Measurements from ENCODE around the gene OSBP2.

DNA sequence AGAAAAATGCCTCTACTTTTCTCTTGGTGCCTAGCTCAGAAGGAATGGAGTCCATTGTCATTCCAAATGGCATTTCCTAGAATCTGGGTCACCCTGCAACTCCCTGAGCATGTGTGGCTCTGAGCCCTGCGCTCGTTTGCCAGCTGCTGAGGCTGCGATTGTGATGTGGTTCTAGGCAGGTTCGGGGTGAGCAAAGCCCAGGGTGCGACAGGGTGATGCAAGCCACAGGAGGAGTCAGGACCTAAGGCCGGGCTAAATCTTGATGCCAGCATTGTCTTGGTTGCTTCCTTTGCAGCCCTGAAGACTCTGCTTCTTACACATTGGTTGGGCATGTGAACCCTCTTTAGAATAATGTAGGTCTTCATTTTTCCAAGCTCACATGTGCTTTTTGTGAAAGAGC, 142.9 kb downstream of the OSBP2 start:
- TF ChIP-seq EGR1 (IDR thresholded peaks at IDR 0.05) (no peak), FOXM1 (IDR thresholded peaks at IDR 0.05; ENCODE audit: borderline replicate concordance, low read depth) (no peak), YY1 (IDR thresholded peaks at IDR 0.05; ENCODE audit: low read depth) (no peak), TAF1 (IDR thresholded peaks at IDR 0.05; ENCODE audit: low read depth) (no peak), CEBPB (IDR thresholded peaks at IDR 0.05) (no peak), RAD21 (IDR thresholded peaks at IDR 0.05; ENCODE audit: low read depth) (no peak), EP300 (IDR thresholded peaks at IDR 0.05; ENCODE audit: borderline replicate concordance) (no peak), NFIC (IDR thresholded peaks at IDR 0.05) (no peak), TCF12 (IDR thresholded peaks at IDR 0.05; ENCODE audit: low read depth) (no peak)
- TF ChIP-seq, protein P1, sequence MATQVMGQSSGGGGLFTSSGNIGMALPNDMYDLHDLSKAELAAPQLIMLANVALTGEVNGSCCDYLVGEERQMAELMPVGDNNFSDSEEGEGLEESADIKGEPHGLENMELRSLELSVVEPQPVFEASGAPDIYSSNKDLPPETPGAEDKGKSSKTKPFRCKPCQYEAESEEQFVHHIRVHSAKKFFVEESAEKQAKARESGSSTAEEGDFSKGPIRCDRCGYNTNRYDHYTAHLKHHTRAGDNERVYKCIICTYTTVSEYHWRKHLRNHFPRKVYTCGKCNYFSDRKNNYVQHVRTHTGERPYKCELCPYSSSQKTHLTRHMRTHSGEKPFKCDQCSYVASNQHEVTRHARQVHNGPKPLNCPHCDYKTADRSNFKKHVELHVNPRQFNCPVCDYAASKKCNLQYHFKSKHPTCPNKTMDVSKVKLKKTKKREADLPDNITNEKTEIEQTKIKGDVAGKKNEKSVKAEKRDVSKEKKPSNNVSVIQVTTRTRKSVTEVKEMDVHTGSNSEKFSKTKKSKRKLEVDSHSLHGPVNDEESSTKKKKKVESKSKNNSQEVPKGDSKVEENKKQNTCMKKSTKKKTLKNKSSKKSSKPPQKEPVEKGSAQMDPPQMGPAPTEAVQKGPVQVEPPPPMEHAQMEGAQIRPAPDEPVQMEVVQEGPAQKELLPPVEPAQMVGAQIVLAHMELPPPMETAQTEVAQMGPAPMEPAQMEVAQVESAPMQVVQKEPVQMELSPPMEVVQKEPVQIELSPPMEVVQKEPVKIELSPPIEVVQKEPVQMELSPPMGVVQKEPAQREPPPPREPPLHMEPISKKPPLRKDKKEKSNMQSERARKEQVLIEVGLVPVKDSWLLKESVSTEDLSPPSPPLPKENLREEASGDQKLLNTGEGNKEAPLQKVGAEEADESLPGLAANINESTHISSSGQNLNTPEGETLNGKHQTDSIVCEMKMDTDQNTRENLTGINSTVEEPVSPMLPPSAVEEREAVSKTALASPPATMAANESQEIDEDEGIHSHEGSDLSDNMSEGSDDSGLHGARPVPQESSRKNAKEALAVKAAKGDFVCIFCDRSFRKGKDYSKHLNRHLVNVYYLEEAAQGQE (IDR thresholded peaks at IDR 0.05; ENCODE audit: low read depth) = no peak
- TF ChIP-seq, protein P2, sequence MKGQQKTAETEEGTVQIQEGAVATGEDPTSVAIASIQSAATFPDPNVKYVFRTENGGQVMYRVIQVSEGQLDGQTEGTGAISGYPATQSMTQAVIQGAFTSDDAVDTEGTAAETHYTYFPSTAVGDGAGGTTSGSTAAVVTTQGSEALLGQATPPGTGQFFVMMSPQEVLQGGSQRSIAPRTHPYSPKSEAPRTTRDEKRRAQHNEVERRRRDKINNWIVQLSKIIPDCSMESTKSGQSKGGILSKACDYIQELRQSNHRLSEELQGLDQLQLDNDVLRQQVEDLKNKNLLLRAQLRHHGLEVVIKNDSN (IDR thresholded peaks at IDR 0.05) = no peak

All from Ishikawa (cell line).